GM12873 (cell line): ENCODE measurements around the gene PLCG1.

Experiments
- CTCF ChIP-seq: IDR thresholded peaks from 2 replicates; pipeline ENCODE4 v1.5.1; 2012; ENCODE audit warnings: low read depth, mild to moderate bottlenecking, moderate library complexity, low read length, control low read depth; ENCODE audit not compliant: insufficient read depth; ENCODE audit errors: missing control alignments

Gene PLCG1

GRCh38 chr20:41150664-41151063 is 13.3 kb downstream of the PLCG1 start:
- TF ChIP-seq CTCF: no peak

- TF ChIP-seq CTCF: no peak
These were observed 14.0 kb downstream of the PLCG1 start for GRCh38 chr20:41151134-41151869.

GRCh38 chr20:41152108-41152757 is 14.9 kb downstream of the PLCG1 start:
- no peak for TF ChIP-seq CTCF

GRCh38 chr20:41154436-41155176 is 17.3 kb downstream of the PLCG1 start:
- no peak for TF ChIP-seq CTCF

- TF ChIP-seq CTCF: no peak
These were observed 17.9 kb downstream of the PLCG1 start for GRCh38 chr20:41155261-41155660.

GRCh38 chr20:41158082-41158625 is 20.8 kb downstream of the PLCG1 start:
- no peak for TF ChIP-seq CTCF

GRCh38 chr20:41159547-41159946 is 22.2 kb downstream of the PLCG1 start:
- TF ChIP-seq CTCF: no peak
